Thyroid gland (tissue), 4 donors: Measurements from ENCODE around the gene TSGA10IP. TPM values are rescaled to one million over a fixed set of nuclear protein-coding genes. Genes with fewer than 3 reads are reported as not detected.
A peak's percentile ranks its signal among the peaks of the same experiment; 100 is the strongest.

Source experiments
- DNase-seq, 2 donors: peaks; one replicate each; pipeline ENCODE4 v3.0.0-alpha.2; 2019
- H3K27ac ChIP-seq, 3 donors: fragments of 200-600 bp; sonication (generic); 1 replicate in 2 of 3; 2 replicates in 1 of 3; pipeline ENCODE4 v1.5.1; 2016 to 2019; ENCODE audit warnings: mild to moderate bottlenecking in 1 of 3, moderate library complexity in 1 of 3
- H3K27me3 ChIP-seq: fragments of 200-600 bp; sonication (generic); one replicate; pipeline ENCODE4 v1.5.1; 2019
- H3K36me3 ChIP-seq, 2 donors: fragments of 200-600 bp; sonication (generic); one replicate each; pipeline ENCODE4 v1.5.1; 2016 to 2019
- H3K4me1 ChIP-seq, 2 donors: fragments of 200-600 bp; sonication (generic); one replicate each; pipeline ENCODE4 v1.5.1; 2017 to 2019
- H3K4me3 ChIP-seq, 3 donors: fragments of 200-600 bp; sonication (generic); replicated peaks in 1 of 3; 1 replicate in 2 of 3; 2 replicates in 1 of 3; pipeline ENCODE4 v1.5.1; 2016; ENCODE audit warnings: mild to moderate bottlenecking in 1 of 3
- H3K9me3 ChIP-seq: fragments of 200-600 bp; sonication (generic); one replicate; pipeline ENCODE4 v1.5.1; 2017
- POLR2A ChIP-seq, 2 donors: fragments of 450-650 bp; IDR thresholded peaks; one replicate each; pipeline ENCODE4 v1.6.1; 2017; ENCODE audit warnings: antibody characterized with exemption in 2 of 2, mild to moderate bottlenecking in 2 of 2, moderate library complexity in 1 of 2
- WGBS, 2 donors: methylation state at CpG; one replicate each; pipeline ENCODE4 v1.1.5; 2017; 5-methylcytosine and 5-hydroxymethylcytosine counted together
- intact Hi-C: fragments of 100-400 bp; cut with DNase I; formaldehyde crosslinking; loops from one replicate; pipeline ENCODE4 v1.15.1; 2023
- total RNA-seq, 4 donors: library from RNA; depleted of rRNA; stranded (reverse); fragments of >200 nt; gene quantifications; one replicate each; pipeline ENCODE4 v1.2.3, GENCODE V29; 2016
- TF ChIP-seq, protein P1 (sequence below), 6 experiments: fragments of 200-600 bp in 3 of 6; fragments of 450-650 bp in 3 of 6; sonication (generic) in 3 of 6; IDR thresholded peaks; one replicate each; pipeline ENCODE4 v1.5.1; 2016 to 2019; ENCODE audit warnings: antibody characterized with exemption in 6 of 6, mild to moderate bottlenecking in 2 of 6, inconsistent platforms in 1 of 6, moderate library complexity in 1 of 6

TSGA10IP gene
- total RNA-seq, 4 donors from 2014 or later: 0.33 TPM; not detected in 3

DNA sequence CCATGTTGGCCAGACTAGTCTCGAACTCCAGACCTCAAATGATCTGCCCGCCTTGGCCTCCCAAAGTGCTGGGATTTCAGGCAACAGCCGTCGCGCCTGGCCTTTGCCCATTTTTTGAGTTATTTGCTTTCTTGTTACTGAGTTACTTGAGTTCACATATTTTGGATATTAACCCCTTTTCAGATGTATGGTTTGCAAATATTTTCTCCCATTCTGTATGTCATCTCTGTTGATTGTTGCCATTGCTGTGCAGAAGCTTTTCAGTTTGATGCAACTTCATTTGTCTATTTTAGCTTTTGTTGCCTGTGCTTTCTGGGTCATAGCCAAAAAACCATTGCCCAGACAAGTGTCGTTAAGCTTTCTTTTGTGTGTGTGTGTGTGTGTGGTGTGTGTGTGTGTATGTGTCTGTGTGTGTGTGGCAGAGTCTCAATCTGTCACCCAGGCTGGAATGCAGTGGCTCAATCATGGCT lies 6.8 kb downstream of the TSGA10IP start:
- no peaks in the 10 kb centered on the region for H3K27me3 ChIP-seq
- intact Hi-C loops: no loop called here
- H3K4me3 ChIP-seq: no peak overlapping the region
- 52 to 55% methylated on average over 6 of the region's 6 CpGs for WGBS, 2 donors
- no peaks in the 10 kb centered on the region for H3K9me3 ChIP-seq
- no peaks in the 10 kb centered on the region for H3K36me3 ChIP-seq
- peak; percentile 78 to 82 for DNase-seq
- peaks cover 3 to 14% of the 10 kb centered on the region in 2 donors for H3K4me1 ChIP-seq
- no peak for TF ChIP-seq POLR2A (IDR thresholded peaks at IDR 0.05)
- TF ChIP-seq, protein P1, sequence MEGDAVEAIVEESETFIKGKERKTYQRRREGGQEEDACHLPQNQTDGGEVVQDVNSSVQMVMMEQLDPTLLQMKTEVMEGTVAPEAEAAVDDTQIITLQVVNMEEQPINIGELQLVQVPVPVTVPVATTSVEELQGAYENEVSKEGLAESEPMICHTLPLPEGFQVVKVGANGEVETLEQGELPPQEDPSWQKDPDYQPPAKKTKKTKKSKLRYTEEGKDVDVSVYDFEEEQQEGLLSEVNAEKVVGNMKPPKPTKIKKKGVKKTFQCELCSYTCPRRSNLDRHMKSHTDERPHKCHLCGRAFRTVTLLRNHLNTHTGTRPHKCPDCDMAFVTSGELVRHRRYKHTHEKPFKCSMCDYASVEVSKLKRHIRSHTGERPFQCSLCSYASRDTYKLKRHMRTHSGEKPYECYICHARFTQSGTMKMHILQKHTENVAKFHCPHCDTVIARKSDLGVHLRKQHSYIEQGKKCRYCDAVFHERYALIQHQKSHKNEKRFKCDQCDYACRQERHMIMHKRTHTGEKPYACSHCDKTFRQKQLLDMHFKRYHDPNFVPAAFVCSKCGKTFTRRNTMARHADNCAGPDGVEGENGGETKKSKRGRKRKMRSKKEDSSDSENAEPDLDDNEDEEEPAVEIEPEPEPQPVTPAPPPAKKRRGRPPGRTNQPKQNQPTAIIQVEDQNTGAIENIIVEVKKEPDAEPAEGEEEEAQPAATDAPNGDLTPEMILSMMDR (IDR thresholded peaks at IDR 0.05): no peak
- no peak overlapping the region for H3K27ac ChIP-seq

DNA sequence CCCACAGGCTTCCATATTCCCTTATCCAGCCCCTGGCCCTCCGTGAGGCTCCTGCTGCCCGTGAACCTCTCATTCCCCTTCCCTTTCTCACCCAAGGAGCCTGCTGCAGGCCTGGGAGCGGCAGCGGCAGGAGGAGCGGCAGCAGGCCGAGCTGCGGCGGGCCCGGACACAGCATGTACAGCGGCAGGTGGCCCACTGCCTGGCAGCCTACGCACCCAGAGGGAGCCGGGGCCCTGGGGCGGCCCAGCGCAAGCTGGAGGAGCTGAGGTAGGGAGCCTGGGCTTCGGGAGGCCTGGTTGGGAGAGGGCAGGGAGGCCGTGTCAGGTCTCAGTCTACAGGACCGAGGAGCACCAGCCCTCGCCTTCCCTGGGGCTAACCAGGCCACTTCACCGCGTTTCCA lies 8.2 kb downstream of the TSGA10IP start:
- no peak for TF ChIP-seq POLR2A (IDR thresholded peaks at IDR 0.05)
- TF ChIP-seq, protein P1 (IDR thresholded peaks at IDR 0.05): no peak
- Histone ChIP-seq H3K36me3 (no peaks in the 10 kb centered on the region), H3K4me3 (no peak overlapping the region), H3K9me3 (no peaks in the 10 kb centered on the region), H3K27ac (no peak overlapping the region), H3K27me3 (no peaks in the 10 kb centered on the region), H3K4me1 (peaks cover 3 to 28% of the 10 kb centered on the region in 2 donors)
- intact Hi-C loops: no loop called here
- no peak for DNase-seq
- 90 to 97% methylated on average over 13 to 15 of the region's 20 CpGs for WGBS, 2 donors

DNA sequence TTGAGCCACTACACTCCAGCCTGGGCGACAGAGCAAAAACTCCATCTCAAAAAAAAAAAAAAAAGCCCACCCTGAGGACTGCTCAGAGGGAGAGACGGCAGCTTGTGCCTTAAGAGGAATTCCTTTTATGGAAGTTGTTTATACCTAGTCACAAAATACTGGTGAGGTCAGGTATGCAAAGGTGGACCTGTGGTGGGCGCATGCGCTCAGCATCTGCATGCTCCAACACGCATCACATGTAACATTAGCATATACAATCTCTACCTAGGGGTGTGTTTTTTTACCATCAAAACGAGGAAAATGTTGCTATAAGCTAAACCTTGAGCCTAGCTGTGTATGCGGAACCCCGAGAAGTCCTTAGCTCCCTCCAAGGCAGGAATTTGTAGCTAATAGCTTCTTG lies 9.5 kb downstream of the TSGA10IP start:
- 76 to 85% methylated on average over 8 of the region's 8 CpGs for WGBS, 2 donors
- intact Hi-C loops: loop anchor here (5.0 kb wide), 1 partner anchor 53 kb away; no protein-coding TSS in a partner anchor

DNA sequence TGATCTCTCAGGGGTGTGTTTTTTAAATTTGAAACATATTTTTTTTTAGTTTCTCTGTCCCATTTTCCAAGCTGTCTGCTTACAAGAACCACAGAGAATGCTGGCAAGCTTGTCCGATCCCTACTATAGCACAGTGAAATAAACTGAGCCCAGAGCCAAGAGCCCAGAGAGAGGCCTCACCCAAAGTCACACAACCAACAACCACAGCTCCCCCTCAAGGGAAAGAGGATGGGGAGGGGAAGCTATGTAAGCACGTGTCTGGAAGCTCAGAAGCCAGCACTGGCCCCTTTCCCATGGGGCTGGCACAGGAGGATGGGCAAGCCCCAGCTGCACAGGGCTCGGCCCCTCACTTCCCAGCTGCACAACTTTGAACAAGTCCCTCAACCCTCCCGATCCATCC lies 13.0 kb downstream of the TSGA10IP start:
- Histone ChIP-seq H3K36me3 (no peaks in the 10 kb centered on the region), H3K4me1 (peaks cover 19 to 40% of the 10 kb centered on the region in 2 donors), H3K9me3 (no peaks in the 10 kb centered on the region), H3K27ac (peak overlapping the region in 1 of 3 donors; percentile 41), H3K4me3 (no peak overlapping the region), H3K27me3 (no peaks in the 10 kb centered on the region)
- WGBS, 2 donors: 49 to 59% methylated on average over 4 of the region's 4 CpGs
- intact Hi-C loops: loop anchor here (5.0 kb wide), 1 partner anchor 49 kb away; no protein-coding TSS in a partner anchor
- DNase-seq: no peak
- TF ChIP-seq POLR2A (IDR thresholded peaks at IDR 0.05): no peak
- TF ChIP-seq, protein P1 (IDR thresholded peaks at IDR 0.05): no peak

More for the DNA sequence above, 9.5 kb downstream of the TSGA10IP start:
- Histone ChIP-seq H3K9me3 (no peaks in the 10 kb centered on the region), H3K4me1 (peaks cover 3 to 32% of the 10 kb centered on the region in 2 donors), H3K27ac (no peak overlapping the region), H3K27me3 (no peaks in the 10 kb centered on the region), H3K36me3 (no peaks in the 10 kb centered on the region), H3K4me3 (no peak overlapping the region)
- TF ChIP-seq, protein P1 (IDR thresholded peaks at IDR 0.05): no peak
- no peak for TF ChIP-seq POLR2A (IDR thresholded peaks at IDR 0.05)
- no peak for DNase-seq

DNA sequence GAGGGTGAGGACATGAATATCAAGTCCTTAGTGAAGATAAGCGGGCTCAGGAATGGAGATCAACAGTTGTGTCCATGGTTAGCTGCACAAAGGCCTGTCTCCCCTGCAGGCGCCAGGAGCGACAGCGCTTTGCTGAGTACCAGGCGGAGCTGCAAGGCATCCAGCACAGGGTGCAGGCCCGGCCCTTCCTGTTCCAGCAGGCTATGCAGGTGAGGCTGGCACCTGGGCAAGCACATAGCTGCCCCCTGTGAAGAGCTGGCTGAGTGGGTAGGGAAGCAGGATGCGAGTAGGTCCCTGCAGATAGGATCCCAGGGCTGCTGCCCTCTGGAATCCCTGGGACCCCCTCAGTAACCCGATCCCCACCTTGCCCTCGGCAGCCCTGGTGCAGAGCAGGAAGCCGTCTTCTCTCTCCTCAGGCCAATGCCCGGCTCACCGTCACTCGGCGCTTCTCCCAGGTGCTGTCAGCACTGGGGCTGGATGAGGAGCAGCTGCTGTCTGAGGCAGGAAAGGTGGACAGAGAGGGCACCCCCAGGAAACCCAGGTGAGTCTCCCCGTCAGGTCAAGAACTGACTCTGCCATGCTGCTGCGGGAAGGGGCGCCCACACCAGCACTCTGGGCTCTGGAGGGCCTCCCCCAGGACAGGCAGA lies 13.6 kb downstream of the TSGA10IP start:
- no peaks in the 10 kb centered on the region for H3K9me3 ChIP-seq
- no peaks in the 10 kb centered on the region for H3K27me3 ChIP-seq
- intact Hi-C loops: loop anchor here (5.0 kb wide), 1 partner anchor 48 kb away; no protein-coding TSS in a partner anchor
- DNase-seq: peak; percentile 35 to 51
- peak overlapping the region in 1 of 3 donors; percentile 34 for H3K27ac ChIP-seq
- no peaks in the 10 kb centered on the region for H3K36me3 ChIP-seq
- no peak for TF ChIP-seq POLR2A (IDR thresholded peaks at IDR 0.05)
- TF ChIP-seq, protein P1 (IDR thresholded peaks at IDR 0.05): no peak
- H3K4me3 ChIP-seq: no peak overlapping the region
- H3K4me1 ChIP-seq: peaks cover 24 to 46% of the 10 kb centered on the region in 2 donors
- 75 to 78% methylated on average over 4 to 15 of the region's 17 CpGs for WGBS, 2 donors
